NCI-H2107 (cell line): ENCODE results near the gene RBCK1.

Source experiments
- DNase-seq: peaks from one replicate; lab custom pipeline; 2025; lab: John Stamatoyannopoulos, UW

The RBCK1 gene

DNA sequence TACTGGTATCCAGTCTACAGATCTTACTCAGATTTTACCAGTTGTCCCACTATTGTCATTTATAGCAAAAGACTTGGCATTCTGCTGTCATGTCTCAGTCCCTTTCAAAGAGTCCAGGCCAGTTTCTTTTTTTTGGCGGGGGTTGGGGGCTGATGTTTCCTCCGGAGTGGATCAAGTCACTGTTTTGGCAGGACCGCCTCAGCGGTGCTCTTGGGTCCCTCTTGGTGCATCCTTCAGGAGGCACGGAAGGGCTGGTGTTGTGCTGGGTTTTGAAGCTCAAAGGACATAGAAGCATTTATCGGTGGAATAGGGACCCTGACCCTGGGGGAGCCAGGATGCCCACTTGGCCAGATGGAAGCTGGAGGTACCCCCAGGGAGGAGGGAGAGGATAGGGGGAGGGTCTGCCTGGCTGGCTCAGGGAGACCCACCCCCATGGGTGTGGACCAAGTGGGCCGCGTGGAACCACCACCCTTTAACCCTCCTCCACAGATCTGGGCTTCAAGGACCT lies 10.8 kb downstream of the RBCK1 start:
- DNase-seq, result no peak

GRCh38 chr20:419556-420165 lies 11.6 kb downstream of the RBCK1 start:
- peak; percentile 65 for DNase-seq

- DNase-seq, result no peak
Measured at GRCh38 chr20:420166-420620, 12.1 kb downstream of the RBCK1 start.

DNA sequence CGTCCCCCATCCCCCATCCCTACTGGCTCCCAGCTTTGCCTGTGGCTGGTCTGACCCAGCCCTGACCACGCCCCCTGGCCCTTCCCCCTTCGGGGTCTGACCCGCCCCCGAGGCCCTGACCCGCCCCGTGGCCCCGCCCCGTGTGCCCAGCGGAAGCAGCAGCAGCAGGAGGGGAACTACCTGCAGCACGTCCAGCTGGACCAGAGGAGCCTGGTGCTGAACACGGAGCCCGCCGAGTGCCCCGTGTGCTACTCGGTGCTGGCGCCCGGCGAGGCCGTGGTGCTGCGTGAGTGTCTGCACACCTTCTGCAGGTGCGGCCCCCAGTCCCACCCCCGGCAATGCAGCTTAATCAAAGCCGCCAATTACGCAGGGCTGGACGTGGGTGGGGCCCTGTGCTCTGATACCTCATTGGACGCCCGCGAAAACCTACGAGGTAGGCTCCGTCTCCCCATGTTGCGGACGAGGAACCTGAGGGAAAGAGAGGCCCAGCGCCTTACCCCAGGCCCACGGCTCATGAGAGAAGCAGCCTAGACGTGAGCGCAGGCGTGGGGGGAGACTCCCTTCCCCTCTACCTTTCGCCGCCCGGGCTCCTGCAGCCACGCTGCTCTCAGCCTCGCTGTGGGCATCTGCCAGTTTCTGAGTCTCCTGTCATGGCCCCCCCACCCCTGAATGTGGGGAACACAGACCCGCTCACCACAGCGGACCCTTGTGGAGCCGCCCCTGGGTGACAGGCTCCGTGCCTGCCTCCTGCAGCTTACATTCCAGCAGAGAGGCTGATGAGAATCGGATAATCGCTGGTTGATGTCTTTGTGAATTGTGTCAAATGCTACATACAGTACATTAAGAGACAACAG lies 12.8 kb downstream of the RBCK1 start:
- DNase-seq, result no peak

- no peak for DNase-seq
Measured at GRCh38 chr20:421685-422250, 13.7 kb downstream of the RBCK1 start.

GRCh38 chr20:426566-426965 lies 18.5 kb downstream of the RBCK1 start:
- no peak for DNase-seq

GRCh38 chr20:427401-427800 lies 19.3 kb downstream of the RBCK1 start:
- DNase-seq, result no peak

GRCh38 chr20:427849-428657 lies 20.0 kb downstream of the RBCK1 start:
- DNase-seq, result no peak

DNA sequence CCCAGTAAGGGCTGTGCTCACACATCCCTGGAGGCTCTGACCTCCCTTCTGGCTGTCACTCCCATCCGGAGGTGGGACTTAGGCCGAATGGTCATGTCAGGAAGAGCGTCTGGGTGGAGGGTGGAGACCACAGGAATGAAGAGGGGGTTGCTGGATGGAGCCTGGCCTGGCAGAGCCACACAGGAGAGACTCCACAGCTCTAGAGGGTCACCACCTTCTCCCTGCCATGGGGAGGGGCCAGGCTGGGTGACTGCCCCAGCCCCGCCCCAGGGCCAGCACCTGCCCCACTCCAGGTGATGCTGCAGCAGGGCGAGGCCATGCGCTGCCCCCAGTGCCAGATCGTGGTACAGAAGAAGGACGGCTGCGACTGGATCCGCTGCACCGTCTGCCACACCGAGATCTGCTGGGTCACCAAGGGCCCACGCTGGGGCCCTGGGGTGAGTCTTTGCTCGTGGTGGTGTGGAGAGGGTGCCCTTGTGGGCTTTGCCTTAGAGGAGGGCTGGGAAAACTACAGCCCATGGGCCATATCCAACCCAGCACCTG lies 20.6 kb downstream of the RBCK1 start:
- no peak for DNase-seq

DNA sequence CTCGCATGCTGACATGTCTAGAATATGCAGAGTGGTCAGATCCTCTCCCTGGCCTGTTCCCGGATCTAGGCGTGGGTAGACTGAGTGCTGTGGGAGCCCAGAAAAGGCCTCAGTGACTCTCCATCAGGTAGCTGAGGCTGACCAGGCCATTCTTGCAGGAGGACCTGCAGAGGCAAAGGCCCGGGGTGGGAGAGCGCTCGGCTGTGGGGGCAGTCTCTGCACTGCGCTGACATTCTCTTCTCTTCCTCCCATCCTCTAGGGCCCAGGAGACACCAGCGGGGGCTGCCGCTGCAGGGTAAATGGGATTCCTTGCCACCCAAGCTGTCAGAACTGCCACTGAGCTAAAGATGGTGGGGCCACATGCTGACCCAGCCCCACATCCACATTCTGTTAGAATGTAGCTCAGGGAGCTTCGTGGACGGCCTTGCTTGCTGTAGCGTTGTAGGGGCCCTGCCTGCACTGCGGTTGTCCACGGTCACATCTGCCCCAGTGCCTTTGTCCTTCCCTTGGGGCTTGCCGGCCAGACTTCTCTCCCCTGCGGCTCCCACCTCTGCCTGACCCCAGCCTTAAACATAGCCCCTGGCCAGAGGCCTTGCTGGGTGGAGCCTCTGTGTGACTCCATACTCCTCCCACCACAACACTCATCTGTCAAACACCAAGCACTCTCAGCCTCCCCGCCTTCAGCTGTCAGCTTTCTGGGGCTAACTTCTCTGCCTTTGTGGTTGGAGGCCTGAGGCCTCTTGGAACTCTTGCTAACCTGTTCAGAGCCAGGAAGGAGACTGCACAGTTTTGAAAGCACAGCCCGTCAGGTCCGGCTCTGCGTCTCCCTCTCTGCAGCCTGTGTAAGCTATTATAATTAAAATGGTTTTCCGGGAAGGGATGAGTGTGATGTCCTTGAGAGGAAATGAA lies 22.2 kb downstream of the RBCK1 start:
- no peak for DNase-seq

DNA sequence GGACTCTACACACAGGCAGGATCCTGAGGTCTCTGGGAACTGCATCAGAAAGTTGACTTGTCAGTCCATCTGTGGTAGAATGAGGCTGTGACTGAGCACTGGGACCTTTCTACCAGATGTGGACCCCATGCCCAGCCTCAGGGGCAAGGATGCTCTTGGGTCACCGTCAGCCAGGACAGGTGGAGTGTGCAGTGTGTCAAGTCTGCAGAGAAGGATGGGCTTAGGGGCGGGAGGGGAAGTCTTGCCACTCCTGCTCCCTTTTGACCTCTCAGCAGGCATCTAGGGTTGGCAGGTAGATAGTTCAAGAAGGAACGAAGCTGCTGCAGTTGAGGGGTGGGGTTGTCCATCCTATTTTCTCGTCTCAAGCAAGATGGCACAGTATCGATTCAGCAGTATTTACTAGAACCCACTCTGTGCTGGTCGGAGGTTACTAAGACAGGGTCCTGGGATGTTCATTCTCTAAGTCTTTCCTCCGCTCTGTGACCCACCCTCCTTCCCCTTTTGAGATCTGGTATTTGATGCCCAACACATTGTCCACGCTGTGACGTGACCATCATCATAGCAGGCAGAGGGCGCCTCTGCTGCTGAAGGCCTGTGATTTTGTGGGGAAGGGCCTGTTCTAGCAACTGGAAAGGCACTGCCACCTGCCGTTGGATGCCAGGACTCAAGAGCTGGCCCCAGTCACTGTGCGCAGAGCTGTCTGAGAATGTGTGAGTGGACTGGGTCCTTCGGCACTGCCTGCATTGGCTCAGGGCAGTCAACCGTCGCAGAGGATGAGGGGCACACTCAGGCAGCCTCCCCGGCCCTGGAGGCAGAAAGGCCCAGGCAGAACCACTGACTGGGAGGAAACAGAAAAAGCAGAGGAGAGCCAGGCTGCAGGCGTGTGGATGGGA lies 23.2 kb downstream of the RBCK1 start:
- peak; percentile 33 for DNase-seq

DNA sequence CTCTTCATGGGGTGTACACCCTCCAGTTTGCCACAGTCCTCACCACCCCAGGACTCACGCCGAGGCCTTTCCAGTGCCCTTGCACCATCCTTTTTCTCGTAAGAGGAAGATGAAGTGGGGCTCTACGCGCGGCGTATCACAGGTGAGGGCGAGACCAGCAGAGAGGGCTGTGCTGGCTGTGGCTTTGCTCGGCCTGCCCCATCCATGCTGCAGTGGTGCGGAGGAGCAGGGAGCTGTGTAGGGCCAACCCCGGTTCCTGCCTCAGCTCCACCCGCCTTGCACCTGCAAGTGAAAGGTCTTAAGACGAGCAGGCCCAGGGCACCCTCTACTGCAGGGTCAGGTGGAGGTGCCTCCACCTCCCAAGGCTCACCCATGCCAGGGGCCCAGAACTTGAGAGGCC lies 24.1 kb downstream of the RBCK1 start:
- no peak for DNase-seq

- no peak for DNase-seq
Measured at GRCh38 chr20:432677-433299, 24.7 kb downstream of the RBCK1 start.

GRCh38 chr20:433300-433975 lies 25.3 kb downstream of the RBCK1 start:
- DNase-seq, result no peak

DNA sequence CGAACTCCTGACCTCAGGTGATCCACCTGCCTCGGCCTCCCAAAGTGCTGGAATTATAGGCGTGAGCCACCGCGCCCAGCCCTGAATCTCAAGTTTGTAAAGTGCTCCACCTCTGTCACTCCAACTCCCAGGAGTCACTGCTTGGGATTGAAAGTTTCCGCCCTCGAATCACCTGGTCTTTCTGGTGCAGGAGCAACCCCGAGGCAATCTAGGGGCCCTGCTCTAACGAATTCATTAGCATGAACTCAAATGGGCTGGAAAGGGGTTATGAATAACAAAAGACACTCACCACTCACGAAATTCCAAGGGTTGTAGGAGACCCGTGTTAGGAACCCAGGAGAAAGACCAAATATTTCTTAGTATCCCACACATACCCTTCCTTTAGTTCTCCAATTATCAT lies 26.1 kb downstream of the RBCK1 start:
- DNase-seq, result no peak

GRCh38 chr20:434661-435419 lies 26.7 kb downstream of the RBCK1 start:
- no peak for DNase-seq

GRCh38 chr20:435558-435957 lies 27.5 kb downstream of the RBCK1 start:
- no peak for DNase-seq

DNA sequence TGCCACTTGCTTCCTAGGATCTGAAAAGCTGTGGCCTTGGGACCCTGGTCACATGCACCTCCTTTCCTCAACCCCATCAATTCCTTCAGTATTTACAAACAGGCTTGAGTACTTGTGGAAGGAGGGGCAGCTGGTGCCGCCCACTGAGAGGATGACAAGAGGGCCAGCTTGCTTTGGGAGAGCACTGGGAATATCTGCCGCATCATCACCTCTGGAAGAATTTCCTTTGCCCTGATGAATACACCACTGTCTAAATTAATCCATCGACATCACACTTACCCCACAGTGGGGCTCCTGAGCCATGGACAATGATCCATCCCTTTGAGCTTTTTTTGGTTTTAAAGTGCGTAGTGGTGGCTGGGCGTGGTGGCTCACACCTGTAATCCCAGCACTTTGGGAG lies 28.4 kb downstream of the RBCK1 start:
- no peak for DNase-seq
